ENCODE measurements around the gene NPTN.
"Not testable (repeated sequence)": the region's sequence is repeated elsewhere in the genome, so short reads cannot be mapped to it uniquely, and the experiment has no call there.

The NPTN gene

DNA sequence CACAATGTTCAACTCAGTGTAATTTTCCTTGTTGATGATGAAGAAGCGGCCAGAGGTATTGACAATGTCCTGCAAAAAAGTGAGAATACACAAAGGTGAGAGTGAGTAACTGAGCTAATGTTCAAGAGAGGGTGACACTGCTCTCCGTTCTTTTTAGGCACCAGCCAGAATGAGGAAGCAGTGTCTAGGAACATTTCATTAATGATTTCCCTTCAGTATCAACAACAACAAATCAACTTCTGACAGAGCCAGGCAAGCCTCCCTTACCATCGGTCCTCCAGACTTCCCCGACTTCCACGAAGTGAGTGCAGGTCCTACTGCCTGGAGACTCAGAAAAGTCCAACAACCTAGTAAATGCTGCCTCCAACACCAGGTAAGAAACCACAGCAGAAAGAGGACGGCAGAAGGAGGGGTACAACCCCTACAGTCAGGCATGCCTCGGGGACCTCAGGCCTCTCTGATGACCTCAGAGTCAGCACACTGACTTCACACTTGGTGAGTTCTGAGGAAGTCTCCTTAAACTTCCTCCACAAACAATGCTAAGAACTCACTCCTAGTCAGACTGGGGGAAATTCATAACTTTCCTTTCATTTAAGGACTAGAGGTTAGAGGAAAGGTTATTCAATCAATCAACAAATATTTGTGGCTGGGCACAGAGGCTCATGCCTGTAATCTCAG is 62.7 kb downstream of the NPTN start:
- DNase-seq, result no peak

DNA sequence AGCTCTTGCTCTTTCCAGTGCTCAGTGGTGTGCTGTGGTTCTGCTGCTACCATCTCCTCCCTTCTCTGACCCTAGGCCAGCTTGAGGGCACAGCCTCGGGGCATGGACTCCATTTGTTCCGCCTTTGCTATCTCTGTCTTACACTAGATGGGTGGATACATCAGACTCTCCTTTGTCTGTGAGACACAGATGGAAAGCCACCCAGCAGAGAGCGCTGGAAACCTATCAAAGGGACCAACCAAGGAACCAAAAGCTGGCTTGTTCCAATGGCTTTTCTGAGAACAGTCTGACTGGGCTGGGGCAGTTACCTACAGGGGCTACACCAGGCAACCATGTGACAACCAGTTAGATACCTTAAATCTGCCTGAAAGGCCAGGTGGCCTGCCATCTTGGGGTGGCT is 63.8 kb downstream of the NPTN start:
- no peak for DNase-seq

DNA sequence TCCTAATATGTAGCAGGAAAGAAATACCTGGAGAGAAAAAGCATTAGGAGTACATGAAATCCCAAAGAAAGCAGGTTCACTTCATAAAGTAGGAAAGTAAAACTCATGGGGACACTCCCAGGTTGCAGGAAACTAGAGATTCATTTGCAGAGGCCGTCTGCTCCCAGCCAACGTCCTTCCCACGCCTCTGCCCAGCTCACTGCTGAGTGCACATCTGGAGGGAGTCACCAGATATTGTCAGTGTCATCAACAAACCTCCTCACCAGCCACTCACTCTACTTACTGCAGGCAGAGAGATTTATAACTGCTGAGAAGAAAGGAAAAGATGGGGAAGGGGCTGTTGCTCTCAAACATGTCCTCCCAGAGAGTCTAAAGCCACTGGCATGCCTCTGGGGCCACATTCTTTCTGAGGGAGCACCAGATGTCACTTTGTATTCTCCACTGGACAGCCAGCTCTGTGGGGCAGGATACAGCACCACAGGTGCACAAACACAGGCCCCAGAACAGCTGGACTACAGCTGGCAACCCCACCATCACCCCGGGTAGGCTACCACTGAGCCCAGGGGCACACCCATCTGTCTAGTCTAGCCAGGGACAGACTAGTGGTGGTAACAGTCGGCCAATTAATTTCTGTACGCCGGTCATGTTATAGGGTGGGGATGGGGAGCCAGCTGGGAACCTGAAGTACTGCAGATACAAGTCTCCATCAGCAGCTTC is 64.5 kb downstream of the NPTN start:
- no peak for DNase-seq

DNA sequence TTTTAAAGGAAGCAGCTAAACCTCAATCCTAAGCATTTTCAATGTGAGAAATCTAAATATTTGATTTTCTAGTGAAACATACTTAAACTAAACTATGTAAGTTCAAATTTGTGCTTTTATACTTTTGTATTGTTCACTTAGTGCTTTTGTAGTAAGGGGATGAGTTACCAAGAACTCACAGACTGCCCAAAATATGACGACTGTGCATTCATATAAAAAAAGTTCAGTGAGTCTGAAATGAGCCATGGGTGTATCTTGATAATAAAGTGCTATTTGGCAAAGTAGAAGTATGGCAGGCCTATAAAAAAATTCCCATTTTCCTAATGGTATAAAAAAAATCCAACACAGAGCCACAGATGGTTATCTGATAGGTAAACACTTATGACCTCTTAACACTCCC is 66.2 kb downstream of the NPTN start:
- DNase-seq, result no peak

DNA sequence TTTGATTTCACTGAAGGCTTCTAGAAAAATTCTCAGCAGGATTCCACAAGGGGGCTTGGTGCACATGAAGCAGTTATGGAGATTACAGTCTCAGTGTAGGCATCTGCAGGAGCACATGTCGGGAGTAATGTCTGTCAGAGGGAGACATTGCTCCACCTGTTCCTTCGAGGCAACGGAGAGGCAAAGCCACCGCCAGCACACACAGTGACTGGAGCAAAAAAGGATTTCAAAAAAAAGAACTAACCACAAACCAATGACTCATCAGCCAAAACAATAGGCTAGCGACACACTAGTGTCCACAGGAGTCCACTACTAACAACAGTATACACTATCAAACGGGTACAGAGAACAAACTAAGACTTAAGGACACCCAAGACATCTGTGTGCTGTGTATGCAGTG is 68.9 kb downstream of the NPTN start:
- DNase-seq, result no peak

DNA sequence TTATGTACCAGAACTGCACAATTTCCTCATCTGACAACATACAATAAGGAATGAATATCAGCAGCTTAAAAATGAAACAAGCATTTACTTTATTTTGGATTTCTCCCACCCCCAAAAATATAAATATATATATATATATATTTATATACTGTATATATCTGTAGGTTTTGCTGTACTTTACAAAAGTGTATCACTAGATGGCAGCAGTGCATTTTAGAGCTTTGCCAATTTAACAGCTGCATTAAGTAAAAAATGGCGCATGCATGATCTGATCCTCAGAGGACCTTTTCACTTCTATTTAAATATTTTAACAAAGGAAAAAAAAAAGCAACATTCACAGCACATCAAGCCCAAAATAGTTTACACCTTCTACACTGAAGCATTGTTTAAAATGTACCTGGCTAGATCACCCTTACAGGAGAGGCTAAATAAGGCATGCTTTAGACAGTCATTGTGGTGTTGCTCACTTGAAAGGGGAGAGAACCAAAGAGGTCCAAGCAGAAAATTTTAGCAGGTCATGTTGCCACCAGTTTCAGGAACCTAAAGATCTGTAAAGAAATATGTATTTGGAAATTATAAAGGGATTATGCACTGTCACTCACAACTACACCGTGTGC is 72.6 kb downstream of the NPTN start:
- no peak for DNase-seq

DNA sequence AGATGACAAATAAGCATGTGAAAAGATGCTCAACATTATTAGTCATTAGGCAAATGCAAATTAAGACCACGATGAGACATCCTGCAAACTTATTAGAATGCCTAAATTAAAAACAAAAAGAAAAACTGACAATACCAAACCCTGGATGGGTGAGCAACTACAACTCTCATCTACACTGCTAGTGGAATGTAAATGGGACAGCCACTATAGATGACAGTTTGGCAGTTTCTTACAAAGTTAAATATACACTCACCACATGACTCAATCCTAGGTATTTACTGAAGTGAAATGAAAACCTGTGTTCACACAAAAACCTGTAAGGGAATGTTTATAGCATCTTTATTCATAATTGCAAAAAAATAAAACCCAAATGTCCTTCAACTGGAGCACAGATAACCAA is 74.7 kb downstream of the NPTN start:
- DNase-seq, result no peak

DNA sequence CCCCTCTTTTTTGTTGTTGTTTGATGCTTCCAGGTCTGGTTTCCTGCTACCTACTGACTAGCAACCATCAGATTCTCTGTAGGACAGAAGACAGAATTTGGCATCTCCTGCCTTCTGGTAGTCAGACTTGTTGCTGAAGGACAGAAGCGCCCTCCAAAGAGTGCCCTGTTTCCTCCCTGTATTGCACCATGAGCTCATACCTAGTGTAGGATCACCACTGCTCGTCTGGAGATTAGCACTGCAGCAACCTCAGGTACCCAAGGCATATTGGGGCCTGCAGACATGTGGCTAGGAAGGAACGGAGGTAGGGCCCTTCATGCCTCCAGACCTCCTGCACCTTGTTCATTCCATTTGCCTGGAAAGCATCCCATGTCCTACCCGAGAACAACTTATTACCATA is 78.1 kb downstream of the NPTN start:
- DNase-seq, result no peak

DNA sequence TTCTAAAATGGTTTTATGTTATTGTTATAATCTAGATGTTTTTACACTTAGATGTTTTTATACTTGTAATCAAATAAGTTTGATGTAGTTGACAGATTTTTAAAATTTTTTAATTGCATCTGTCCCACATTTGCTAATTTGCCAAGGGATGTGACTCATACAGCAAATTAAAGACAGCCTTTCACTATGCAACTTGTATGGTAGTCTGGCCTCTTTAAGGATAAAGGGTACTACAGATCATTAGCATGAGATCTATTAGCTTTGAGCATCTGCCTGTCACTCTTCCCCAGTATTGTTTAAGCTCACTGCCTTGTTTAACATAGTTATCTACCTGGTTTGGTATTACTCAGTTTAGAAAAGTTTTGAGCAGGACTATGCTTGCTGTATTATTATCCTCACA is 83.0 kb downstream of the NPTN start:
- DNase-seq, result no peak

DNA sequence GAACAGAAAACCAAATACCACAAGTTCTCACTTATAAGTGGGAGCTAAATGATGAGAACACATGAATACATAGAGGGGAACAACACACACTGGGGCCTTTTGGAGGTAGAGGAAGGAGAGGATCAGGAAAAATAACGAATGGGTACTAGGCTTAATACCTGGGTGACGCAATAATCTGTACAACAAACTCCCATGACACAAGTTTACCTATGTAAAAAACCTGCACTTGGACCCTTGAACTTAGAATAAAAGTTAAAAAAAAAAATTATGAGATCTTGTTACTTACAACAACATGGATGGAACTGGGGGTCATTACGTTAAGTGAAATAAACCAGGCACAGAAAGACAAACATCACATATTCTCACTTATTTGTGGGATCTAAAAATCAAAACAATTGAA is 84.3 kb downstream of the NPTN start:
- not testable (repeated sequence) for DNase-seq

DNA sequence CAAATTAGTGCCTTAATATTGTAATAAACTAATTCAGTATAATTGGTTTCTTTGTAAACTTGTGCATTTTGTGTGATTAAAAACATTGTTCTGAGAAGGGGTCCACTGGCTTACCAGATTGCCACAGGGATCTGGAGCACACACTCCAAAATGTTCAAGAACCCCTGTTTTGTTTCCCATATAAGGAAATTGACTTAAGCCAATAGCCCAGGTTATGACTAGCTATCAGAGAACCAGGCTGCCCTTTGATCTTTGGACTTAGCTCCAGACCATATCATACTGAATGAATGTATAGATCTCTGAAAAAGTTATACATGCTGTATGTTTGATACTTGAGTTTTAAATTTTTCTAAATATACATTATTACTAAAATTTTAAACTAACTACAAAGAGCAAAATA is 91.7 kb downstream of the NPTN start:
- DNase-seq, result no peak

DNA sequence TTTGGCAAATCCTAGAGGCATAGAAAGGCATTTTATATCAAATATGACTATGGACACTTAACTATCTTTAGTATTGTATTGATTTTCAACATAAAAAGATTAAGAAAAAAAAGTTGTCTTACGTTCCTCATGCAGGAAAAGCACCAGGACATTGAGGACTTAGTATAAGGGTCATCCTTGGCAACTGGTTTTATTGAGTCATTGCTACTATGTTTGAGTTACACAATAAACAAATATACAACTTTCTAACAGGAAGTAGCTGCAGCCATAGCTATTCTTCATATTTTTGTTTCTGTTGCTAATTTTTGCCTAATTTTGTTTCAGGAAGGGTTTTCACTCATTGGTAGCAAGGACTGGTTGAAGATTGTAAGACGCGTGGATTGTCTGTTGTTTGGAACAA is 93.0 kb downstream of the NPTN start:
- no peak for DNase-seq

DNA sequence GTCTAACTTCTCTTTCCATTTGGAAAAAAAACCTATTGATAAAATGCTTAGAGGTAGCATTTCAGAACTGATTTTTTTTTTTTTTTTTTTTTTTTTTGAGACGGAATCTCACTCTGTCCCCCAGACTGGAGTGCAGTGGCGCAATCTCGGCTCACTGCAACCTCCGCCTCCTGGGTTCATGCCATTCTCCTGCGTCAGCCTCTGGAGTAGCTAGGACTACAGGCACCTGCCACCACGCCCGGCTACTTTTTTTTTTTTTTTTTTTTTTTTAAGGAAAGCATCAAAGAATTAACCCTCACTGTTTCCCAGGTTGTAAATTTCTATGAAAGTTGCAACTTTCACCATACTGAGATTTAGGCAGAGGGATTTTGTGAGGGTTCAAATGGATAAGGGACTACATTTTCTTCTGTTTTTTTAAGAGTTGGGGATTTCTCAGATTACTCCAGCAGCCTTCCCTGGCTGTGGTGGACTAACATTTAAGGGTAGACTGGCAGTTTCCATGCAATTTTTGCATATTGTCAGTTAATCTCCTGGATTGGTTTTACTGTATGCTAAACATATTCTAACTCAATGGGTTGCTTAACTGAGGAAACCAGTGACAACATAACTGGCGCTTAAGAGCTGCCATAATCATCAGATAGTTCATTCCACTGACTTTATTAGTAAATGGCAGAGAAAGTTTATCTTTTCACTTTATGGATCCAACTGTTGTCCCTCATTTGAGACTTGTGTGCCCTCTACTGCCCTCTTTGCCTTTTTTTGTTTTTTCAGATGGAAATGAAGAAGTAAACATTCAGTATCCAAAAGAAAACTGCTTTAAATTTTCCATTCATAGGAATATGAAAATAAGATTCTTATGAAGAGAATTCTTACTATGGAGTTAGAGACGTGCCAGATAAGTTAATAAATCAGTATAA is 93.7 kb downstream of the NPTN start:
- no peak for DNase-seq

DNA sequence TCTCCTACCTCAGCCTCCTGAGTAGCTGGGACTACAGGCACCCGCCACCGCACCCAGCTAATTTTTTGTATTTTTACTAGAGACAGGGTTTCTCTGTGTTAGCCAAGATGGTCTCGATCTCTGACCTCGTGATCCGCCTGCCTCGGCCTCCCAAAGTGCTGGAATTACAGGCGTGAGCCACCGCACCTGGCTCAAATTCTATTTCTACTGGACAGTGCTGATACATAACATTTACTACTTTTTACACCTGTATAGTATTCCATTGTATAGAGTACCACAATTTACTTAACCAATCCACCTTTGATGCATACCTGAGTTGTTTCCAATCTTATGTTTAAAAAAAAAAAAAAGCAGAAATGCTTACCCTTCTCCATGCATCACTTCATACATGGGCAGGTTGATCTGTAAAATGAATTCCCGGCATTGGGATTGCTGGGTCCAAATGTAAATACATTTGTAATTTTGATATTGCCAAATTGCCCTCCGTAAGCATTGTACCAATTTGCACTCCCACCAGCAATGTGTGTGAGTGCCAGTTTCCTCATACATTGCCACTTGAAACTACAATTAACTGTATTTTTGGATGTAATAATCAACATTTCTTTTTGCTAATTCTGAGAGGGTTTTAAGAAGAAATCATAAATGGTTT is 94.5 kb downstream of the NPTN start:
- DNase-seq, result no peak

DNA sequence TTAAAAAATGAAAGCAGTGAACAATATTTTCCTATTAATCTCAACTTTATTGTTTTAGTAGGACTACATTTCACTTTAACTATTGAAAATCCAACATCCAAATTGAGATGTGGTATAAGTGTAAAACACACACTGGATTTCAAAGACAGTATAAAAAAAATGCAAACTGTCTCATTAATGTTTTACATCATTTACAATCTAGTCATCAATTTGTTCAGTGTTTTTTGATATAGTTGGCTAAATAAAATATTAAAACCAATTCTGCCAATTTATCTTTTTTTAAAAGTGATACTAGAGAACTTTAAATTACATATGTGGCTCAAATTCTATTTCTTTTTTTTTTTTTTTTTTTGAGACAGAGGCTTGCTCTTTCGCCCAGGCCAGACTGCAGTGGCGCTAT is 95.1 kb downstream of the NPTN start:
- DNase-seq, result no peak

DNA sequence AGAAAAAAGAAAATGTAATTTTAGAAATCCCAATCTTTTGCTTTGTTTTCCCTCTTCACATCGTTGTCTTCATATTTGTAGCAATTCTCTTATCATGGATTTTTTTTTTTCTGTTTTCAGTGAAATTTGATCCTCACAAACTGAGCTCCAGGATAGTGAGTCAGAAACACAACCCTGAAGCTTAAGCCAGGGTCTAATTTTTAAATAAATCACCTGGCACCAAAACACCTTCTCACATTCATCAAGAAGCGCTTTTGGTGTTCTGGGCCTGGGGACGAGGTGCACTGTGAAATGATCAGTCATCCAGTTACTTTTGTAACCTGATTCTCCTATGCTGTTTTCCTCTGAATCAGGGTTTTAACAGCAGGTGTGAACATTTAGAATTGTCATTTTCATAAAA is 102.5 kb downstream of the NPTN start:
- DNase-seq, result no peak

DNA sequence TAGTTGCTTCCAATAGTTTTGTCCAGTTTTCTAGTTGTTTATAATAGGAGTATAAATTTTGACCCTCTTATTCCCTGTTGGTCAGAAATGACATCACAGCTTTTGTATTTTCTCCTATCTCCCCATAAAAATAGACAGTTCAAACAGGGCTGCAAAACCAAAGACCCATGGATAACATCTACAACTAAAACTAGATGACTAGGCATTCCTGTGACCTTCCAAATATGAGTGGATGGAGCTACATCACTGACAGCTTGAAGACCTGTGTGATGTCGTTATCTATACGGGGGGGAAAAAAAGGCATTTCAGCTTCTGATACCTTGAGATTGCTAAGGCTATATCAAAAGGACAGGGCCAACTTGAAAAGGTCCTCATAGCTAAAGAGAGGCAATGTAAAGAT is 105.6 kb downstream of the NPTN start:
- no peak for DNase-seq

DNA sequence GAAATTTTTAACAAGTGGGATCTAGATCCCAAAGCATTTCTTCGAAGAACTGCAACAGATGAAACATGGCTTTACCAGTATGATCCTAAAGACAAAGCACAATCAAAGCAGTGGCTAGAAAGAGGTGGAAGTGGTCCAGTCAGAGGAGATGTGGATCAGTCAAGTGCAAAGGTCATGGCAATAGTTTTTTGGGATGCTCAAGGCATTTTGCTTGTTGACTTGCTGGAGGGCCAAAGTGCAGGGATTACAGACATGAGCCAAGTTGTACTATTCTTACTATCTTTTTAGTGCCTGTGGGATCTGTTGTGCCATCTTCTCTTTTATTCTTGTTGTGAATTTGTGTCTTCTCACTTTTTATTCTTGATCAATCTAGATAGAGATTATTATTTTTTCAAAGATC is 108.3 kb downstream of the NPTN start:
- DNase-seq, result no peak

DNA sequence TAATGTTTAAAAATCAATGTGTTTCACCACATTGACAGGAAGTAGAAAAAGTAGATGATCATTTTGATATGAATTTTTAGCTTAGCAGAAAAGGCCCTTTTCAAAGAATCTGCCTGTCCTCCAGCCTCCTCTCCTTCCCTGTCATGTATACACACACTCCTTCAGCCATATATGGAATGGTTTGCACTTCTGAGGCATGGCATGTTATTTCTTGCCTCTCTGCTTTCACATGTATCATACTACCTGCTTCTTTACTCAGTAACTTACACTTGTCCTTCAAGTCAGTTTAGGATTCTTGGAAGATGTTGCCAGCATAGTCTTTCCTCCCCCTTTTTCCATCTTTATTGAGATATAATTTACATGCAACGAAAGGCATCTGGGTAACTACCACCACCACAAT is 111.2 kb downstream of the NPTN start:
- no peak for DNase-seq

DNA sequence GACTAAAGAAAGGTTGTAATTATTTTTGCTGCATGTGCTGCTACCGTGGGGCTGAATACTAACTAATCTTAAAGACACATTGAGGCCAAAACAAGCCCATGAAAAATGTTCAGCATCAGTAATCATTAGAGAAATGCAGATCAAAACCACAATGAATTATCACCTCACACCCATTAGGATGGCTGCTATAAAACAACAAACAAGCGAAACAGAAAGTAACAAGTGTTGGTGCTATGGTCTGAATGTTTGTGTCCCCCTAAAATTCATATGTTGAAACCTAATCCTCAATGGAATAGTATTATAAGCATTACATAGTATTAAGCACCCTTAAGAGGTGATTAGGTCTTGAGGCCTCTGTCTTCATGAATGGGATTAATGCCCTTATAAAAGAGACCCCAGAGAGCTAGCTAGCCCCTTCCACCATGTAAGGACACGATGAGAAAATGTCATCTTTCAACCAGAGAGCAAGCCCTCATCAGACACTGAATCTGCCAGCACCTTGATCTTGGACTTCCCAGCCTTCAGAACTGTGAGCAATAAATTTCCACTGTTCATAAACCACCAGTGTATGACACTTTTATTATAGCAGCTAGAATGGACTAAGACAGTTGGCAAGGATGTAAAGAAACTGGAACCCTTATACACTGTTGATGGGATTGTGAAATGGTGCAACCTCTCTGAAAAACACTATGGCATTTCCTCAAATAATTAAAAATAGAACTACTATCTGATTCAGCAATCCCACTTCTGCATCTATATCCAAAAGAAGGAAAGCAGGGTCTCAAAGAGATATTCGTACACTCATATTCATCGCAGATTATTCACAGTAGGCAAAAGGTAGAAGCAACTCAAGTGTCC is 114.1 kb downstream of the NPTN start:
- DNase-seq, result no peak

DNA sequence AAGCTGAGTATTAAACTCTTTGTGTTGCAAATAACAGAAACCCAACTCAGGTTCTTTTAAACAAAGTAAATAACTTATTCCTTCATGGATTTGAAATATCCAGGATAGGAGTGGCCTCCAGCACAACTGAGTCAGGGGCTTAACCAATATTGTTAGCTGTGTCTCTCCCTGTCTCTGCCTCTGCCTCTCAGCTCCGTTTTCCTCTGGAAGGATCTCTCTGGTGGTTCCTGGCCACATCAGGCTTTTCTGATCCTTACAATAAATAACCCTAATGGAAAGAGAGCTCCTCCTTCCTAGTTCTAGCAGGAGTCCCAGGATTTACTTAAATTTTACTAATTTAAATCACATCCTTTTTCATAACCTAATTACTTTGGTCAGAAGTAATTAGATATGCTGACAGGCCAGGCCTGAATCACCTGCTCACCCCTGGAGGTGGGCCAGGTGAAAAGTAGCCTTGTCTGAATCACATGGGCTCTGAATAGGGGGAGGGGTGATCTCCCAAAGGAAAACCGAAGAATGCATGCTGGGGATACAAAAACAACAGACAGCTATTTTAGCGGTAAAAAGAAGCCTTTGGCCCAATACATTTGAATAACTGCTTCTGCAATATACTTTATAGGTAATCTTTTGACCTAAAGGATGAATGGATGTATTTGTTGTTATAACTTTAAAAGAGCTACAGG is 114.9 kb downstream of the NPTN start:
- no peak for DNase-seq
